Activated naive CD4-positive, alpha-beta T cell treated with anti-CD3 and anti-CD28 coated beads for 36 hours (primary cell): ENCODE measurements around the gene LGALS3BP. TPM values are rescaled to one million over a fixed set of nuclear protein-coding genes. Genes with fewer than 3 reads are reported as not detected.
A peak's percentile ranks its signal among the peaks of the same experiment; 100 is the strongest.
"Not testable (repeated sequence)": the region's sequence is repeated elsewhere in the genome, so short reads cannot be mapped to it uniquely, and the experiment has no call there.

Experiments
- CTCF ChIA-PET: fragments of 350-600 bp; sonication (Branson Sonifier 250); formaldehyde crosslinking; loops from one replicate; lab custom pipeline; 2021; ENCODE audit warnings: antibody characterized with exemption; lab: Charles Lee
- DNase-seq: peaks from one replicate; pipeline ENCODE4 v3.0.0-alpha.2; 2020
- H3K27ac Mint-ChIP-seq: one replicate; pipeline ENCODE4 v1.8.0; 2021; ENCODE audit warnings: mild to moderate bottlenecking, mixed read lengths
- H3K27me3 Mint-ChIP-seq: one replicate; pipeline ENCODE4 v1.8.0; 2021; ENCODE audit warnings: low read depth, mixed read lengths
- H3K36me3 Mint-ChIP-seq: one replicate; pipeline ENCODE4 v1.8.0; 2021; ENCODE audit warnings: low read depth, mixed read lengths
- H3K4me1 Mint-ChIP-seq: one replicate; pipeline ENCODE4 v1.8.0; 2021; ENCODE audit warnings: low read depth, mixed read lengths
- H3K4me3 Mint-ChIP-seq: one replicate; pipeline ENCODE4 v1.8.0; 2021; ENCODE audit warnings: mild to moderate bottlenecking, moderate library complexity, mixed read lengths
- H3K9me3 Mint-ChIP-seq: one replicate; pipeline ENCODE4 v1.8.0; 2021; ENCODE audit warnings: mixed read lengths
- intact Hi-C: fragments of 100-400 bp; cut with micrococcal nuclease; formaldehyde crosslinking; loops from one replicate; pipeline ENCODE4 v1.15.1; 2023
- total RNA-seq, 2 experiments: library from RNA; stranded (reverse); gene quantifications; one replicate each; pipeline ENCODE4 v1.2.3, GENCODE V29; 2021

Gene LGALS3BP
- total RNA-seq, 2 experiments from 2014 or later: 59.9 to 65.4 TPM

- no peak for DNase-seq
- Mint-ChIP-seq H3K4me3 (no peak overlapping the region), H3K27ac (no peak overlapping the region), H3K4me1 (no peaks in the 10 kb centered on the region), H3K9me3 (peaks cover 20% of the 10 kb centered on the region), H3K27me3 (no peaks in the 10 kb centered on the region), H3K36me3 (no peaks in the 10 kb centered on the region)
- intact Hi-C loops: no loop called here
- CTCF ChIA-PET: interaction anchor here (0.7 kb wide), 1 partner anchor 19 kb away, joined by 4 read pairs; no protein-coding TSS in a partner anchor
These were observed 33.1 kb downstream of the LGALS3BP start for GRCh38 chr17:78946631-78947030.

- CTCF ChIA-PET: interaction anchor here (0.7 kb wide), 1 partner anchor 19 kb away, joined by 4 read pairs; no protein-coding TSS in a partner anchor
- H3K9me3 Mint-ChIP-seq: peaks cover 16% of the 10 kb centered on the region
- no peaks in the 10 kb centered on the region for H3K36me3 Mint-ChIP-seq
- H3K4me1 Mint-ChIP-seq: no peaks in the 10 kb centered on the region
- H3K27ac Mint-ChIP-seq: no peak overlapping the region
- DNase-seq: no peak
- no peak overlapping the region for H3K4me3 Mint-ChIP-seq
- intact Hi-C loops: no loop called here
- no peaks in the 10 kb centered on the region for H3K27me3 Mint-ChIP-seq
These were observed 33.6 kb downstream of the LGALS3BP start for GRCh38 chr17:78946131-78946530.

GRCh38 chr17:78945455-78945854 is 34.3 kb downstream of the LGALS3BP start:
- intact Hi-C loops, H3K9me3 Mint-ChIP-seq, CTCF ChIA-PET: not testable (repeated sequence)

GRCh38 chr17:78944956-78945355 is 34.8 kb downstream of the LGALS3BP start:
- no peak overlapping the region for H3K4me3 Mint-ChIP-seq
- intact Hi-C loops: no loop called here
- H3K27ac Mint-ChIP-seq: no peak overlapping the region
- DNase-seq: no peak
- no peaks in the 10 kb centered on the region for H3K27me3 Mint-ChIP-seq
- peaks cover 4% of the 10 kb centered on the region for H3K9me3 Mint-ChIP-seq
- H3K36me3 Mint-ChIP-seq: no peaks in the 10 kb centered on the region
- H3K4me1 Mint-ChIP-seq: no peaks in the 10 kb centered on the region
- CTCF ChIA-PET: interaction anchor here (1.4 kb wide), 1 partner anchor 26 kb away, joined by 3 read pairs; no protein-coding TSS in a partner anchor

More at GRCh38 chr17:78945455-78945854, 34.3 kb downstream of the LGALS3BP start:
- not testable (repeated sequence) for H3K36me3 Mint-ChIP-seq, H3K4me1 Mint-ChIP-seq, H3K4me3 Mint-ChIP-seq, H3K27ac Mint-ChIP-seq, DNase-seq, H3K27me3 Mint-ChIP-seq

- Mint-ChIP-seq H3K4me3 (no peak overlapping the region), H3K36me3 (no peaks in the 10 kb centered on the region), H3K27ac (no peak overlapping the region), H3K27me3 (no peaks in the 10 kb centered on the region), H3K9me3 (no peaks in the 10 kb centered on the region), H3K4me1 (no peaks in the 10 kb centered on the region)
- CTCF ChIA-PET: interaction anchor here (0.7 to 1.4 kb wide), 3 partner anchors 27 to 450 kb away, joined by 3 to 4 read pairs (median 3); no protein-coding TSS in a partner anchor
- no peak for DNase-seq
- intact Hi-C loops: no loop called here
These were observed 35.7 kb downstream of the LGALS3BP start for GRCh38 chr17:78944026-78944425.

- CTCF ChIA-PET: no interaction called here
- Mint-ChIP-seq H3K27ac (no peak overlapping the region), H3K36me3 (no peaks in the 10 kb centered on the region), H3K4me3 (no peak overlapping the region), H3K27me3 (no peaks in the 10 kb centered on the region), H3K4me1 (no peaks in the 10 kb centered on the region), H3K9me3 (no peaks in the 10 kb centered on the region)
- intact Hi-C loops: no loop called here
- no peak for DNase-seq
These were observed 39.0 kb downstream of the LGALS3BP start for GRCh38 chr17:78940708-78941107.

- no peaks in the 10 kb centered on the region for H3K4me1 Mint-ChIP-seq
- no peaks in the 10 kb centered on the region for H3K36me3 Mint-ChIP-seq
- no peak for DNase-seq
- H3K27me3 Mint-ChIP-seq: no peaks in the 10 kb centered on the region
- H3K9me3 Mint-ChIP-seq: no peaks in the 10 kb centered on the region
- intact Hi-C loops: no loop called here
- no peak overlapping the region for H3K4me3 Mint-ChIP-seq
- H3K27ac Mint-ChIP-seq: no peak overlapping the region
- CTCF ChIA-PET: no interaction called here
These were observed 39.5 kb downstream of the LGALS3BP start for GRCh38 chr17:78940258-78940657.

- intact Hi-C loops: no loop called here
- no peaks in the 10 kb centered on the region for H3K9me3 Mint-ChIP-seq
- no peak for DNase-seq
- H3K27ac Mint-ChIP-seq: no peak overlapping the region
- H3K4me1 Mint-ChIP-seq: no peaks in the 10 kb centered on the region
- CTCF ChIA-PET: no interaction called here
- no peaks in the 10 kb centered on the region for H3K27me3 Mint-ChIP-seq
- no peak overlapping the region for H3K4me3 Mint-ChIP-seq
- no peaks in the 10 kb centered on the region for H3K36me3 Mint-ChIP-seq
These were observed 40.1 kb downstream of the LGALS3BP start for GRCh38 chr17:78939615-78940014.

- no peaks in the 10 kb centered on the region for H3K4me1 Mint-ChIP-seq
- H3K27ac Mint-ChIP-seq: no peak overlapping the region
- CTCF ChIA-PET: no interaction called here
- H3K27me3 Mint-ChIP-seq: no peaks in the 10 kb centered on the region
- no peak for DNase-seq
- H3K4me3 Mint-ChIP-seq: no peak overlapping the region
- intact Hi-C loops: no loop called here
- H3K36me3 Mint-ChIP-seq: no peaks in the 10 kb centered on the region
- H3K9me3 Mint-ChIP-seq: no peaks in the 10 kb centered on the region
These were observed 42.2 kb downstream of the LGALS3BP start for GRCh38 chr17:78937561-78937960.

GRCh38 chr17:78935419-78936323 is 44.1 kb downstream of the LGALS3BP start:
- no peak for DNase-seq
- intact Hi-C loops: no loop called here
- H3K9me3 Mint-ChIP-seq: no peaks in the 10 kb centered on the region
- H3K27ac Mint-ChIP-seq: no peak overlapping the region
- H3K36me3 Mint-ChIP-seq: no peaks in the 10 kb centered on the region
- CTCF ChIA-PET: no interaction called here
- no peaks in the 10 kb centered on the region for H3K4me1 Mint-ChIP-seq
- H3K27me3 Mint-ChIP-seq: no peaks in the 10 kb centered on the region
- no peak overlapping the region for H3K4me3 Mint-ChIP-seq

GRCh38 chr17:78934681-78935418 is 44.9 kb downstream of the LGALS3BP start:
- DNase-seq: no peak
- H3K36me3 Mint-ChIP-seq: no peaks in the 10 kb centered on the region
- H3K4me3 Mint-ChIP-seq: no peak overlapping the region
- no peak overlapping the region for H3K27ac Mint-ChIP-seq
- no peaks in the 10 kb centered on the region for H3K27me3 Mint-ChIP-seq
- CTCF ChIA-PET: no interaction called here
- intact Hi-C loops: no loop called here
- H3K9me3 Mint-ChIP-seq: no peaks in the 10 kb centered on the region
- no peaks in the 10 kb centered on the region for H3K4me1 Mint-ChIP-seq

GRCh38 chr17:78933959-78934568 is 45.7 kb downstream of the LGALS3BP start:
- no peak for DNase-seq
- Mint-ChIP-seq H3K4me1 (no peaks in the 10 kb centered on the region), H3K9me3 (no peaks in the 10 kb centered on the region), H3K27ac (peak overlapping the region; percentile 50), H3K36me3 (no peaks in the 10 kb centered on the region), H3K27me3 (no peaks in the 10 kb centered on the region), H3K4me3 (no peak overlapping the region)
- CTCF ChIA-PET: no interaction called here
- intact Hi-C loops: no loop called here
